HG02571 (cell line): ENCODE data around the gene NBR1.
"Not testable (repeated sequence)": the region's sequence is repeated elsewhere in the genome, so short reads cannot be mapped to it uniquely, and the experiment has no call there.

ENCODE experiments used
- ATAC-seq: cut with Tn5 transposase; IDR thresholded peaks from one replicate; pipeline ENCODE4 v1.9.1; 2021; ENCODE audit warnings: mild to moderate bottlenecking, moderate library complexity; ENCODE audit not compliant: unreplicated experiment

NBR1 gene

DNA sequence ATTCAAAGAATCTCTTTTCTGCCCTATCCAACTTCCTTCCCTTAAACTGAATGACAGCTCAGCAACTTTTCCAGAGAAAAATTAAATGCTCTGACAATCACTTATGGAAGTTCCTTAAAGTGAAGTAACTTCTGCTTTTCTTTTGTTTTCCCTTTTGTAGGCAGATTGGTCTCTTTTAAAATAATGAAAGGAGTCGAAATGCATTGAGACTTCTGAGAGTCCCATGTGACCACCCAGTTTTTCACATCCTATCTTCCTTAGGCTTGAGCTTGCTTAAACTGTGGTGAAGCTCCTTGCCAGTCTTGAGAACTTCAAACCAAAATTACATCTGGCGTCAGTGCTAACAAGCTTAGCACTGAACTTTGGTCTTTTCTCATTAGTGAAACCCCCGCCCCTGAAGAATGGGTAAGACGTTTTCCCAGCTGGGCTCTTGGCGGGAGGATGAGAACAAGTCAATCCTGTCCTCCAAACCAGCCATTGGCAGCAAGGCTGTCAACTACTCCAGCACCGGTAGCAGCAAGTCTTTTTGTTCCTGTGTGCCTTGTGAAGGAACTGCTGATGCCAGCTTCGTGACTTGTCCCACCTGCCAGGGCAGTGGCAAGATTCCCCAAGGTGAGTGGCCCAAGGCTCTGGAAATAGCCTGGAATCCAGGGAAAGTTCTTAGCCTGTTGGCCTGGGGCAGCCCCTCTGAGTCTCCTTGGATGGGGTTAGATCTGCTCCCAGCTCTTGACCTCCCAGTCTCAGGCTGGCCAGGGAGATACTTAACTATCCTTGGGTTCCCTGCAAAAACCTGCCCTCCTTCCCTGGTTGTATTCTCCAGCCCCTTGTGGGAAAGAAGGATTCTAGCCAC lies 41.9 kb downstream of the NBR1 start:
- ATAC-seq = no peak

DNA sequence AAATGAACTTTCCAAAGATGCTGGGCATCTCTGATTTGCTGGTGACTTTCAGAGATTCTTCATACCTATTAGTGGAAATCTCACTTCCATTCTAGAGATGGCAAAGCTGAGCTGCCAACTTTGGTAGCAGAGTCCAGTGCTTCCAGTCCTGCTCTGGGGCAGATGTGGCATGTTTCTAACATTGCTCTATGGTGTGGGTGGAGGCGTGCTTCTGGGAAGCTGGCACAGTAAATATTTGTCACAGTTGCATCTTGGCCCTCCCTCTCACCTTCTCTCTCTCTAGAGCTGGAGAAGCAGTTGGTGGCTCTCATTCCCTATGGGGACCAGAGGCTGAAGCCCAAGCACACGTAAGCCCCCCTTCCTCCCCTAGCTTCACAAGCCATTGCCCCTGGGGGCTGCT lies 42.5 kb downstream of the NBR1 start:
- ATAC-seq = no peak

DNA sequence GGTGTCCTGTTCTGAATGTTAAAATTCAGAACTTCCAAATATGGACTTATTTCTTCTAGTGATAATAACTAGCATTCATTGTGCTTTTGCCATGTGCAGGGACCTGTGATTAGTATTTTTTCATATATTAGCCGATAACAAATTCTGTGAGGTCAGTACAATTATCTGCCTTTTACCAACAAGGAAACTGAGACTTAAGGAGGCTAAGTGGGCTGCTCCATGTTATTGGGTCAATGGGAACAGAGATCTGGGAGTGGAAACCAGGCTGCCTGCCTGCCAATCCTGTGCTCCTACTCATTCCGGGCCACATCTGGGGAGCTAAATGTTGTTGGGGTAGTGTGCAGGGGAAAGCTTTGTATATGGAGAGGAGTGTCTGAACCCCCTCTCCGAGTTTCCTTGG lies 44.3 kb downstream of the NBR1 start:
- ATAC-seq = no peak

DNA sequence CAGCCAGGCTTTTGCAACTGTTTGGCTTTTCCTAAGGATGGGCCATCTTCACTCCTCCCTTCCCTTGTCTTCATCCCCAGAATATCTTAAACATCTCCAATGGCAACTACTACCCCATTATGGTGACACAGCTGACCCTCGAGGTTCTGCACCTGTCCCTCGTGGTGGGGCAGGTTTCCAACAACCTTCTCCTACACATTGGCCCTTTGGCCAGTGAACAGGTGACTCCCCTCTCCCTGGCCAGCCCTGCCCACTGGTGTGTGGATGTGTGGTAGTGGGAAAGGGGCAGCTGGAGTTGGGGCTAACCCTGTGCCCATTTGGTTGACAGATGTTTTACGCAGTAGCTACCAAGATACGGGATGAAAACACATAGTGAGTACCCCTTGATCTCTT lies 45.4 kb downstream of the NBR1 start:
- ATAC-seq = no peak

DNA sequence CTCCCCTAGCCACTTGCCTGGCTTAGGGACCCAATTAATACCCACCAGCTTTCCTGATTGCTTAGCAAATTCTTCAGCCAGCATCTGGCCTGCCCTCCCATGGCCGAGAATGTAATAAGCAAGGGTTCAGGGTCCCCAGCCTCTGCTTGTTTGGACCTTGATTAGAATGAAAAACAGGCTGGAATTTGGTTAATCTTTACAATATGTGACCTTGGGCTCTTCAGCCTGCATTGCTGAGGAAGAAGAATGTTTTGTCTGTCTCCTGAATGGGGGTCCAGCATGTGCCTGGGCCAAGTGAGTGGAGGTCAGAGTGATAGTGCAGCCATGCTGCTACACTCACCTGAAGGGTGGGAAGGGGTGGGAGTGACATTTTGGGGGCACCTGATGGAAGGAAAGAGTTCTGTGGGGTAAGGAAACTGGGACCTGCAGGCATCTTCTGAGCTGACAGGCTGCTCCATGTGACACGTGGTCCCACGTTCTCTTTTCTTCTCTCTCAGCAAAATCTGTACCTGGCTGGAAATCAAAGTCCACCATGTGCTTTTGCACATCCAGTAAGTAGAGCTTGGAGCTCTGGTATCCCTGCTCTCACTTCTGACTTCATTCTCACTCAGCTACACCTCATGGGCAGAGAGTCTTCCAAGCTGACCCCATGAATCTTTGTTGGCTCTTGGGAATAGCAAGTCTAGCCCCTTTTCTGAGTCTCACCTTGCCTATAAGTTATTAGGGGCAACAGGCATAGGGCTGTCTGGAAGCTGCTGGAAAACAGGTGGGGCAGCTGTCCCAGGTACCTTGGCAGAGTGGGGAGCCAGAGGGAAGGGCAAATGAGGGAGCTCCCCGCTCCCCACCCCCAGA lies 46.0 kb downstream of the NBR1 start:
- no peak for ATAC-seq

DNA sequence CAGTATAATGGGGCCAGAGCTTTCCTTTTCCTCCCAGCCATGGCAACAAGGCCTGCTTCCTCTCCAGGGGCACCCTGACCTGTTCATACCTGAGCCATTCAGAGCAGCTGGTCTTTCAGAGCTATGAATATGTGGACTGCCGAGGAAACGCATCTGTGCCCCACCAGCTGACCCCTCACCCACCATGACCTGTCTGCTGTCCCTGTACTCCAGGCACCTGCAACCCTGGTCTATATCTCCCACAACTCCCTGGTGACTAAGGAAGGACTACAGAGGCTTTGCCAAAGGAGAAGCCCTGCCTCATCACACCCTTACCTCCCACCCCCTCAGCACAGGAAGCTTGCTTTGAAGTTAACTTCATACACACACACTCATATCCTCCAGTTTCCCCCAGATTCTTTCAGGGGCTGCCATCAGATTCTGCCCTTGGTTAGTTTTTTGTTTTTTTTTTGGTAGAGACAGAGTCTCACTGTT lies 46.6 kb downstream of the NBR1 start:
- no peak for ATAC-seq

DNA sequence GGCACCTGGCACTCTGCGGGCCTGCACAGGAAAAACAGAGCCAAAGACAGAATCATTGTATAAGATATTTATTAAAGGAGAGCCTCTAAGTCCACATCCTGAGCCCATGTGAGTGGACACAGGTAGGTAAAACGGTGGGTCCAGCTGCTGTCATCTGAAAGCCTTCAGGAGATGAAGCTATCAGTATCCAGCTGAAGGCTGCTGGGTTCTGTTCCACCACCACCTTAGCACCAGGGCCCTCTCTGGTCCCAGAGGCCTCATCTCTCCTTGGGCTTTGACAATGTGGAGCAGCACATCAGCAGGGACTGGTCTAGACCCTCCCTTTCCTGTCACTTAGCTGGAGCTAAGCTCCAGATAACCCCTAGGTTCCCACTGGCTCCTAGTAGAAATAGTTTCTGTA lies 48.0 kb downstream of the NBR1 start:
- no peak for ATAC-seq

DNA sequence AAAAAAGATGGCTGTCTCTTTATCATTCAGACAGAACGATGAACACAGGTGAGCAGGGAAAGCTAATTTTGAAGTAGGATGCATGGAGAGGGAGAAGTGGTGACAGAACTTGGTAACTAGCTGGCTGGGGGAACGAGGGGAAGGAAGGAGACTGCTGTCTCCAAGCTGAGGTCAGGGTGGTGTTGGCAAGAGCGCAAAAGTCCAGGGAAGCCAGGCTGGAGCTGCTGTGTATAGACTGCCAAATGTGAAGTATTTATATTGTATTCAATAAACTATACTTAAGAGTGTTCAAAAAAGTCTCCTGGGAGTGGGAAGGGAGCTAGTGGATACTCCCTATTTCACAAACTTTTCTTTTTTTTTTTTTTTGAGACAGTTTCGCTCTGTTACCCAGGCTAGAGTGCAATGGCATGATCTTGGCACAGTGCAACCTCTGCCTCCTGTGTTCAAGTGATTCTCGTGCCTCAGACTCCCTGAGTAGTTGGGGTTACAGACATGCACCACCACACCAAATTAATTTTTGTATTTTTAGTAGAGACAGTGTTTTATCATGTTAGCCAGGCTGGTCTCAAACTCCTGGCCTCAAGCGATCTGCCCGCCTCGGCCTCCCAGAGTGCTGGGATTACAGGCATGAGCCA lies 48.8 kb downstream of the NBR1 start:
- no peak for ATAC-seq

DNA sequence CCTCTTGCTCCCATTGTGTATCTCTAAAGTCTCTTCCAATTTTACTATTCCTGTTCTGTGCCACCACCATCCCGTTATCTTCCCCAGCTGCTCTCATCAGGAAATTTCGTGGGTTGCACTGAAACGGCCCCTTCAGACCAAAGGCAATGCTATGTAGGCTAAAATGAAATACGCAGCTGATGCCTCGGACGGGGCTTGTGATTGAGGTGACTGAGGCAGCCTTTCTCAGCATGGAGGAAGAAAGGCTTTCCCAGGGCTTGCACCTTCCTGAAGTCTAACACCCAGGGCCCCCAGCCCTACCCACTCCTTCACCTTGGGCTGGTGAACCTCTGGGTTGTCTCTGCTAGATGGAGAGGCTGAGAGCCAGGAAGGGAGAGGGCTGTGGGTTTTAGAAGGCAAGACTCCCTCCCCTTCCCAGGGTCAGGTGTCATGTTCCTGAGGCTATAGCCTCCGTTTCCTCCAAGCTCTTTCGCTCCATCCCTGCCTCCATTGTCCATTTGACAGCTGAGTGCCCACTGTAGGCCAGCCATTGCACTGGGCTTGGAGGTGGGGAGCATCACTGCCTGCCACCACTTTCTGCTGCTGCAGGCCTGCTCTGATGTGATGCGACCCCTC lies 49.6 kb downstream of the NBR1 start:
- no peak for ATAC-seq

DNA sequence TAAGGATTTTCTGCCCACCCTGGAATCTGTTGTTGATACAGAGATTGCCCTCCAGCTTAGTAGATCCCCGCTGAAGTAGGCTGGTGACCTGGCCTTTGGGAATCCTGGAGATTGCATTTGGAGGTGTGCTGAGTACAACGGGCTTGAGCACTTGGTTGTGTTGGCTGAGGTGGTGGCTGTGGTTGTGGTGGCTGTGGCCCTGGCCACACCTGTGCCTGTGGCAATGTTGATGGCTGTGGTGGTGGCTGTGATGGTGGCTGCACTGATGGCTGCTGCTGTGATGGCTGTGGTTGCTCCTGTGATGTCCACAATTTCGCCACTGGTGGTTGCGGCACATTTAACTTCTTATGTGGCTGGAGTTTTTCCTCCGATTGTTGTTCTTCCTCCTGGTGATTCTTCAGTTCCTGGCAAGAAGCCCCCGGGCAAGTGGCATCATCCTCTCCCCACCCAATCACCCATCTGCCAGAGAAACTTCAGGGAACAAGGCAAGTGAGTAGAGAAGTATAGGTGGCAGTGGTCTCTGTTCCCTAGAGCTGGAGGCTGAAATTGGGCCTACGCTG lies 53.2 kb downstream of the NBR1 start:
- no peak for ATAC-seq

DNA sequence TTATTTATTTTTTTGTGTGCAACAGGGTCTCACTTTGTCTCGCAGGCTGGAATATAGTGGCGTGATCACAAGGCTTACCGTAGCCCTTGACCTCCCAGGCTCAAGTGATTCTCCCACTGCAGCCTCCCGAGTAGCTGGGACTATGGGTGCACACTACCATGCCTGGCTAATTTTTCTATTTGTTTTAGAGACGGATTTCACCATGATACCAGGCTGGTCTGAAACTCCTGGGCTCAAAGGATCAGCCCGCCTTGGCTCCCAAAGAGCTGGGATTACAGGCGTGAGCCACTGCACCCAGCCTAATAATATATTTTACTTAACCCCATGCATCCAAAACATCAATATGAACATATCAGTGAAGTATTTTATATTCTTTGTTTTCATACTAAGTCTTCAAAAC lies 55.4 kb downstream of the NBR1 start:
- no peak for ATAC-seq

DNA sequence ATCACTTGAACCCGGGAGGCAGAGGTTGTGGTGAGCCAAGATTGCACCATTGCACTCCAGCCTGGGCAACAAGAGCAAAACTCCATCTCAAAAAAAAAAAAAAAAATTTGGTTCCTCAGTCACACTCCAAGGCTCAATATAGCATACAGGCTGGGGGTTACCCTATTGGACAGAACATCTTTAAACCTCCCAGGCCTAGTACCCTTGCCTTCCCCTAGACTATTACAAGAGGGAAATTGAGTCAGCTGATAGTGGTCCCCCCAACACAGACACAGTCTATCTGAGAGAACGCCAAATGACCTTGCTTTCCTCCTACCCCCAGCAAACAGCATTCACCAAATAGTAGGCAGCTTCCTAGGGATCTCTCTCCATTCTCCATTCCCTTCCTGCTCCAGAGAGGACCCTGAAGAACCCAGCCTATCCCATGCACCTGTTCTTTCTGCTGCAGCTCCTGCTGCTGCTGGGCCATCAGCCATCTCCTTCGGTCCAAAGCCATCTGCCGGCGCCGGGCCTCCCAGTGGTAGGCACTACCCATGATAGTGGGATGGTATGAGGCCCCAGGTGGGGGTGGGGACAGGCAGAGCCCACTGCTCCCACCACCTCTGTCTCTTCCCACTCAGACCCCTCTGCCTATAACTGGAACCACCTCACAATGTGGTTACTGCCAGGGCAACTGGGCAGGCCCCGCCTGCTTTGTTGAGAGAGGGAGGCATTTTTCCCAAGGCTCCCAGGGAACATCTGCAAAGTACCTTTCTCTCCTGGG lies 57.2 kb downstream of the NBR1 start, which contains the start of gene CCDC200:
Gene CCDC200 (minus strand): TSS at position 604 of the 763 bp plus-strand sequence. CDS start 69 bp downstream, at position 535.
- ATAC-seq = not testable (repeated sequence)

DNA sequence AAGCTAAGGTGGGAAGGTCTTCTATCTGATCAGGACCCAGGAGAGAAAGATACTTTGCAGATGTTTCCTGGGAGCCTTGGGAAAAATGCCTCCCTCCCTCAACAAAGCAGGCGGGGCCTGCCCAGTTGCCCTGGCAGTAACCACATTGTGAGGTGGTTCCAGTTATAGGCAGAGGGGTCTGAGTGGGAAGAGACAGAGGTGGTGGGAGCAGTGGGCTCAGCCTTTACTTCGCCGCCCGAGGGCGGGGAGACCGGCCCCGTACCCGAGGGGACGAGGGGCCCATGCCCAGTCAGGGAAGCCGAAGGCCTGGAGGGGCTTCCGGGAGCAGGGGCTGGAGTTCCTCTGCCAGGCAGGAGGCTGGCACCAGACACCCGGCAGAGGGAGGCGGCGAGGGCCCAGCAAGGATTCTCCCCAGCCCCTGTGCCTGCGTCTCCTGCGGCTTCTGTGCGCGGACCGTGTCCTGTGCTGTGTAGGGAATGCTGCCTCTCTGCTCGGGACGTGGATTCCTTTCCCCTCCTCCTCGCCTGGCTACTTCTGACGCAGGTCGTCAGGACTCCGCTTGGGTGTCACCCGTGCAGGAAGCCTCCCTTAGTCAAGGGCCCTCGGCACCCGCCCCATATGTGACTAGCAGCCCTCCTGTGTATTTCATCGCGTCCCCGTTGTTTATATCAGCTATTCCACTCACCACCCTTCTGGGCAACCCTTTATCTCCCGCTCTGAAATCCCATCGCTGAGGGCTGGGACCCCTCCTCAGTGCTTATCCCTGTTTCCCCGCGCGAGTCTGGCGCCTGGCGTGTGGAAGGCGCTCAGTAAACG lies 60.4 kb downstream of the NBR1 start:
- not testable (repeated sequence) for ATAC-seq

DNA sequence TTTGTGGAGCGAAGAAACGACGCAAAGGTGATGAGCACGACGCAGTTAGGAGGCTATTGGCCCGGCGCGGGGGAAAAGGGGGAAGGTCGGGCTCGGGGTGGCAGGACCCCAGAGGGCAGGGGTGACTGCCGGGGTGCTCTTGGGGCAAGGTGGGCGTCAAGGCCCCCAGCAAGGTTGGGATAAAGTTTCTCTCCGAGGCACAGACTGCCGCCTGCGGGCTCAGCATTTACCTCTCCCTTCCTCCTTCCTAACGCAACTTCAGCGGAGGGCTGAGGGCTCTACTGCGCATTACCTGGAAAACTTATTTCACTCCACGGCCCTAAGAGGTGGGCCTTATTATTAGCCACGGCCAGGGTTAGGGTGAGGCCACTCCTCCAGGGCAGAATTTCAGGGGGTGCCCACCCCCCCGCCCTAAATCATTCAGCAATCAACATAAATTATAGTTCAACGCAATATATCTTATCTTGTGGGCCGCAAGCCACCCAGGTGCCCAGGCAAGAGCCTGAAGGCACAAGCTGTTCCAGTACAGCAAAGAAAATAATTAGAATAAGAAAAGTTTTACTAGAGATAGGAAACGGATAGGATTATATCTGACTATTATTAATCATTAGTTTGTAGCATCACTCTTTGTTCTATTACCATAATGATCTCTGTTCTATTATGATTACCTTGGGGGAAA lies 61.1 kb downstream of the NBR1 start:
- not testable (repeated sequence) for ATAC-seq

DNA sequence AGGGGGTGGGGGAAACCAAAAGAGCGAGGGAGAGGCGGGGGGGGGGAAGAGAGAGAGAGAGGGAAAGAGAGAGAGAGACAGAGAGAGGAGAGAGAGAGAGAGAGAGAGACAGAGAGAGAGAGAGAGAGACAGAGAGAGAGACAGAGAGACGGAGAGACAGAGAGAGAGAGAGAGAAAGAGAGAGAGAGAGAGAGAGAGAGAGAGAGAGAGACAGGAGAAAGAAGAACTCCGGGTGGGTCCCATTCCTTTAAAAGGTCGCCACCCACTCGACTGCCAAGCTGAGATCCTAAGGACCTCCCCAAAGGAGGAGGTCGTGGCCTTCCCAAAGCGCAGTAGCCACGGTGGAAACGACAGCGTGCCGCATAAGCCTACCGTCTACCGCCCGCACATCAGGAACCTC lies 62.2 kb downstream of the NBR1 start:
- ATAC-seq = not testable (repeated sequence)

DNA sequence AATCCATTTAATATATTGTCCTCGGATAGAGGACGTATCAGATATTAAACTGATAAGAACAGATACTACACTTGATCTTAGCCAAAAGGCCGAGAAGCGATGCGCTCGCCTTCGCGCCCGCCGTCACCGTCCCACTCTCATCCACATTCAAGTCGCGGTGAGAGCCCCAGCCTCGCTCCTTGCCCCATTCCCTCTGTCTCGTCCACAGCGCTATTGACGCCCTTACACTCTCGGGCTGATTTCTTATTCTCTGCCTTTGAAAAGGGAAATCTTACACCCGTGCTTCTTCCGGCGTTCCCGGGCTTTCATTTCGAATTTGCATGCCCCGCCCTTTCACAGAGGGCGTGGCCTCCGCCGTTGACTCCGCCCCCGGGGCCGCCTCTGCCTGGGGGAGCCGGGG lies 62.9 kb downstream of the NBR1 start, which contains the start of gene RNU2-1:
Gene RNU2-1 (minus strand): TSS at position 101 of the 400 bp plus-strand sequence.
- ATAC-seq = not testable (repeated sequence)

DNA sequence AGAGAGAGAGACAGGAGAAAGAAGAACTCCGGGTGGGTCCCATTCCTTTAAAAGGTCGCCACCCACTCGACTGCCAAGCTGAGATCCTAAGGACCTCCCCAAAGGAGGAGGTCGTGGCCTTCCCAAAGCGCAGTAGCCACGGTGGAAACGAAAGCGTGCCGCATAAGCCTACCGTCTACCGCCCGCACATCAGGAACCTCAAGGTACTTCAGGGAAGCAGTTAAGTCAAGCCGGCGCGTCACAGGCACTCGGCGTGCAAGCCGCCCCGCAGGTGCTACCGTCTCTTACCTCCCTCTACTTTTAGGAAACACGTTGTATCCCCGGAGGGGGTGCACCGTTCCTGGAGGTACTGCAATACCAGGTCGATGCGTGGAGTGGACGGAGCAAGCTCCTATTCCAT lies 68.6 kb downstream of the NBR1 start:
- not testable (repeated sequence) for ATAC-seq
